ENCODE results near the gene EDN3. TPM values are rescaled to one million over a fixed set of nuclear protein-coding genes. Genes with fewer than 3 reads are reported as not detected.
A peak's percentile ranks its signal among the peaks of the same experiment; 100 is the strongest.

Gene EDN3
- total RNA-seq (under 1 TPM in 1 of 10 donors, not detected in 9; 0.33 TPM), polyA plus RNA-seq (under 1 TPM in 1 of 2 donors, not detected in 1; 0.07 TPM)
- long read RNA-seq, donor 1 = 0 reads
- long read RNA-seq, donor 2 = 0 reads
- long read RNA-seq, donor 3 = 0 reads

- H3K27me3 ChIP-seq = peaks cover 12 to 87% (median 82%) of the 10 kb centered on the region in 7 donors
- H3K9me3 ChIP-seq = no peaks in the 10 kb centered on the region
- WGBS, 2 donors = 2% methylated on average over 75 to 77 of the region's 77 CpGs
- no peak for TF ChIP-seq CTCF (IDR thresholded peaks at IDR 0.05)
- intact Hi-C loops (cut with DNase I) = no loop called here
- H3K27ac ChIP-seq = no peak within 1 kb of the TSS
- ATAC-seq = no peak
- H3K4me3 ChIP-seq = peak within 1 kb of the TSS in 1 of 10 donors; percentile 14
- no peak for DNase-seq
- peaks cover 0 to 7% (median 0%) of the 10 kb centered on the region in 9 donors for H3K4me1 ChIP-seq
- no peaks in the 10 kb centered on the region for H3K36me3 ChIP-seq
Observed at GRCh38 chr20:59300333-59301081, at the start of gene EDN3. EDN3 (plus strand) TSS chr20:59300611; CDS start chr20:59300813, 202 bp downstream.

- DNase-seq (no peak), ATAC-seq (no peak)
- Histone ChIP-seq H3K4me1 (peaks cover 0 to 6% (median 0%) of the 10 kb centered on the region in 9 donors), H3K4me3 (no peak overlapping the region), H3K27me3 (peaks cover 0 to 64% (median 31%) of the 10 kb centered on the region in 7 donors), H3K27ac (no peak overlapping the region), H3K9me3 (peaks cover 0 to 14% (median 0%) of the 10 kb centered on the region in 11 donors), H3K36me3 (no peaks in the 10 kb centered on the region)
- intact Hi-C loops (cut with DNase I) = no loop called here
- 70 to 75% methylated on average over 6 of the region's 6 CpGs for WGBS, 2 donors
- TF ChIP-seq CTCF (IDR thresholded peaks at IDR 0.05) = no peak
Observed at GRCh38 chr20:59253325-59253724, 47.1 kb upstream of the EDN3 start.

- H3K9me3 ChIP-seq = peaks cover 0 to 14% (median 0%) of the 10 kb centered on the region in 11 donors
- intact Hi-C loops (cut with DNase I) = no loop called here
- H3K36me3 ChIP-seq = no peaks in the 10 kb centered on the region
- no peak overlapping the region for H3K4me3 ChIP-seq
- H3K4me1 ChIP-seq = peaks cover 0 to 10% (median 0%) of the 10 kb centered on the region in 9 donors
- peaks cover 0 to 70% (median 36%) of the 10 kb centered on the region in 7 donors for H3K27me3 ChIP-seq
- DNase-seq = no peak
- peak overlapping the region in 1 of 10 donors; percentile 34 for H3K27ac ChIP-seq
- no peak for ATAC-seq
- TF ChIP-seq CTCF (IDR thresholded peaks at IDR 0.05) = no peak
- 28% methylated on average over 4 of the region's 4 CpGs for WGBS, 2 donors
Observed at GRCh38 chr20:59253779-59254319, 46.6 kb upstream of the EDN3 start.

GRCh38 chr20:59255256-59255655 lies 45.2 kb upstream of the EDN3 start:
- Histone ChIP-seq H3K36me3 (no peaks in the 10 kb centered on the region), H3K9me3 (peaks cover 0 to 9% (median 0%) of the 10 kb centered on the region in 11 donors), H3K27me3 (peaks cover 0 to 70% (median 51%) of the 10 kb centered on the region in 7 donors), H3K4me1 (peaks cover 0 to 10% (median 0%) of the 10 kb centered on the region in 9 donors), H3K27ac (no peak overlapping the region), H3K4me3 (no peak overlapping the region)
- intact Hi-C loops (cut with DNase I) = no loop called here
- ATAC-seq = no peak
- DNase-seq = no peak
- 80 to 83% methylated on average over 5 of the region's 5 CpGs for WGBS, 2 donors
- TF ChIP-seq CTCF (IDR thresholded peaks at IDR 0.05) = no peak

Measured in heart right ventricle (tissue), 16 donors.